ENCODE data around the gene GAS2.

DNA sequence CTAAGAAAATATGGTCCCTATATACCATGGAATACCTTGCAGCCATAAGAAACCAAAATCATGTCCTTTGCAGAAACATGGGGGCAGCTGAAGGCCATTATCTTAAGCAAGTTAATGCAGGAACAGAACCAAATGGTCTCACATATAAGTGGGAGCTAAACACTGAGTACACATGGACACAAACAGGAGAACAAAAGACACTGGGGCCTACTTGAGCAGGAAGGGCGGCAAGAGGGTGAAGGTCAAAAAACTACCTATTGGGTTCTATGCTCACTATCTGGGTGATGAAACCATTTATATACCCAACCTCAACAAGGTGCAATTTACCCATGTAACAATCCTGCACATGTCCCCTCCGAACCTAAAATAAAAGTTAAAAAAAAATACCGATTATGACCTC, 22.5 kb downstream of the GAS2 start:
- TF ChIP-seq, protein P1, sequence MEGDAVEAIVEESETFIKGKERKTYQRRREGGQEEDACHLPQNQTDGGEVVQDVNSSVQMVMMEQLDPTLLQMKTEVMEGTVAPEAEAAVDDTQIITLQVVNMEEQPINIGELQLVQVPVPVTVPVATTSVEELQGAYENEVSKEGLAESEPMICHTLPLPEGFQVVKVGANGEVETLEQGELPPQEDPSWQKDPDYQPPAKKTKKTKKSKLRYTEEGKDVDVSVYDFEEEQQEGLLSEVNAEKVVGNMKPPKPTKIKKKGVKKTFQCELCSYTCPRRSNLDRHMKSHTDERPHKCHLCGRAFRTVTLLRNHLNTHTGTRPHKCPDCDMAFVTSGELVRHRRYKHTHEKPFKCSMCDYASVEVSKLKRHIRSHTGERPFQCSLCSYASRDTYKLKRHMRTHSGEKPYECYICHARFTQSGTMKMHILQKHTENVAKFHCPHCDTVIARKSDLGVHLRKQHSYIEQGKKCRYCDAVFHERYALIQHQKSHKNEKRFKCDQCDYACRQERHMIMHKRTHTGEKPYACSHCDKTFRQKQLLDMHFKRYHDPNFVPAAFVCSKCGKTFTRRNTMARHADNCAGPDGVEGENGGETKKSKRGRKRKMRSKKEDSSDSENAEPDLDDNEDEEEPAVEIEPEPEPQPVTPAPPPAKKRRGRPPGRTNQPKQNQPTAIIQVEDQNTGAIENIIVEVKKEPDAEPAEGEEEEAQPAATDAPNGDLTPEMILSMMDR (IDR thresholded peaks at IDR 0.05; ENCODE audit: insufficient read depth, low read length, poor library complexity, severe bottlenecking) = no peak
- no peak for TF ChIP-seq EZH2phosphoT487 (conservative IDR thresholded peaks at IDR 0.05; ENCODE audit: low read length)
